H1 (cell line): ENCODE results near the gene FAM8A1. TPM values are rescaled to one million over a fixed set of nuclear protein-coding genes. Genes with fewer than 3 reads are reported as not detected.

Experiments used
- BCL11A ChIP-seq, 2 experiments: IDR thresholded peaks; one replicate each; pipeline ENCODE4 v1.6.1; 2011; ENCODE audit warnings: low read depth in 2 of 2, low read length in 2 of 2, mild to moderate bottlenecking in 2 of 2
- EZH2 ChIP-seq: fragments of 200-600 bp; sonication (generic); IDR thresholded peaks from 2 replicates; pipeline ENCODE4 v1.7.1; 2012; ENCODE audit warnings: low read depth, mild to moderate bottlenecking, moderate library complexity, low read length, inconsistent platforms; ENCODE audit not compliant: severe bottlenecking
- JUND ChIP-seq: IDR thresholded peaks from 2 replicates; pipeline ENCODE4 v1.6.1; 2011; ENCODE audit warnings: mild to moderate bottlenecking, improper control_type of control experiment, low read length
- RAD21 ChIP-seq, 2 experiments: IDR thresholded peaks in 1 of 2; conservative IDR thresholded peaks in 1 of 2; 2 replicates each; pipeline ENCODE4 v1.6.1; 2011; ENCODE audit warnings: low read depth in 2 of 2, low read length in 2 of 2, improper control_type of control experiment in 1 of 2, inconsistent platforms in 1 of 2, mild to moderate bottlenecking in 1 of 2, moderate library complexity in 1 of 2
- polyA plus RNA-seq, 7 experiments: library from polyadenylated mRNA; depleted of rRNA in 3 of 7; stranded (reverse) in 5 of 7; unstranded in 2 of 7; fragments of >200 nt in 5 of 7; fragments of 200-250 nt in 2 of 7; gene quantifications; 1 replicate in 5 of 7; 2 replicates in 1 of 7; 4 replicates in 1 of 7; pipeline versions ENCODE4 v1.2.1 to v1.2.3, GENCODE V29; 2011 to 2013; ENCODE audit warnings: missing spikeins in 2 of 7, mixed read lengths in 2 of 7
- total RNA-seq: library from RNA; stranded (reverse); fragmentation: NEBNext Ultra II Directional; extraction: Animal tissue kit (Norgen Biotek cat#: 25700); gene quantifications from 2 replicates; pipeline ENCODE4 v1.2.1, GENCODE V29; 2021
- TF ChIP-seq, protein P1 (sequence below): fragments of 300-600 bp; sonication (generic); IDR thresholded peaks from 2 replicates; pipeline ENCODE4 v1.7.1; 2012; ENCODE audit warnings: low read length, moderate library complexity, mild to moderate bottlenecking, inconsistent platforms; ENCODE audit not compliant: insufficient replicate concordance
- TF ChIP-seq, protein P2 (sequence below): IDR thresholded peaks from 2 replicates; pipeline ENCODE4 v1.6.1; 2012; ENCODE audit warnings: inconsistent platforms

Gene FAM8A1
- total and polyA plus RNA-seq, 2 of the 8 experiments (the other 6 are each of a cell fraction or from before 2014, with no cell fraction given): 3.4 to 9.2 TPM

DNA sequence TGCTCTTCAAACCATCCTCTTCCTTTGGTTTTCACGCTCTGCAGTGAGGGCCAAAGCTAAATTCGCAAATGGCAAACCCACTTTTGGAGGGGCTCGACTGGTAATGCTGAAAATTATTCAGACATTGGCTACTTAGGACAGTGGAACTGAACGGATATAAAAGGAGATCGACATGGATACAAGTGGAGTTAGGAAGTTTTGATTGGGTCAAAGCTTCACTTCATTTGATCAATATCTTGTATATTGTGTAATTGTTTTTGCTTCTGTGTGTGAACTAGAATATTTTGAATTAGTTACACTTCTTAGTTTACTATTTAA is 1.2 kb downstream of the FAM8A1 start (continued):
- TF ChIP-seq, protein P1, sequence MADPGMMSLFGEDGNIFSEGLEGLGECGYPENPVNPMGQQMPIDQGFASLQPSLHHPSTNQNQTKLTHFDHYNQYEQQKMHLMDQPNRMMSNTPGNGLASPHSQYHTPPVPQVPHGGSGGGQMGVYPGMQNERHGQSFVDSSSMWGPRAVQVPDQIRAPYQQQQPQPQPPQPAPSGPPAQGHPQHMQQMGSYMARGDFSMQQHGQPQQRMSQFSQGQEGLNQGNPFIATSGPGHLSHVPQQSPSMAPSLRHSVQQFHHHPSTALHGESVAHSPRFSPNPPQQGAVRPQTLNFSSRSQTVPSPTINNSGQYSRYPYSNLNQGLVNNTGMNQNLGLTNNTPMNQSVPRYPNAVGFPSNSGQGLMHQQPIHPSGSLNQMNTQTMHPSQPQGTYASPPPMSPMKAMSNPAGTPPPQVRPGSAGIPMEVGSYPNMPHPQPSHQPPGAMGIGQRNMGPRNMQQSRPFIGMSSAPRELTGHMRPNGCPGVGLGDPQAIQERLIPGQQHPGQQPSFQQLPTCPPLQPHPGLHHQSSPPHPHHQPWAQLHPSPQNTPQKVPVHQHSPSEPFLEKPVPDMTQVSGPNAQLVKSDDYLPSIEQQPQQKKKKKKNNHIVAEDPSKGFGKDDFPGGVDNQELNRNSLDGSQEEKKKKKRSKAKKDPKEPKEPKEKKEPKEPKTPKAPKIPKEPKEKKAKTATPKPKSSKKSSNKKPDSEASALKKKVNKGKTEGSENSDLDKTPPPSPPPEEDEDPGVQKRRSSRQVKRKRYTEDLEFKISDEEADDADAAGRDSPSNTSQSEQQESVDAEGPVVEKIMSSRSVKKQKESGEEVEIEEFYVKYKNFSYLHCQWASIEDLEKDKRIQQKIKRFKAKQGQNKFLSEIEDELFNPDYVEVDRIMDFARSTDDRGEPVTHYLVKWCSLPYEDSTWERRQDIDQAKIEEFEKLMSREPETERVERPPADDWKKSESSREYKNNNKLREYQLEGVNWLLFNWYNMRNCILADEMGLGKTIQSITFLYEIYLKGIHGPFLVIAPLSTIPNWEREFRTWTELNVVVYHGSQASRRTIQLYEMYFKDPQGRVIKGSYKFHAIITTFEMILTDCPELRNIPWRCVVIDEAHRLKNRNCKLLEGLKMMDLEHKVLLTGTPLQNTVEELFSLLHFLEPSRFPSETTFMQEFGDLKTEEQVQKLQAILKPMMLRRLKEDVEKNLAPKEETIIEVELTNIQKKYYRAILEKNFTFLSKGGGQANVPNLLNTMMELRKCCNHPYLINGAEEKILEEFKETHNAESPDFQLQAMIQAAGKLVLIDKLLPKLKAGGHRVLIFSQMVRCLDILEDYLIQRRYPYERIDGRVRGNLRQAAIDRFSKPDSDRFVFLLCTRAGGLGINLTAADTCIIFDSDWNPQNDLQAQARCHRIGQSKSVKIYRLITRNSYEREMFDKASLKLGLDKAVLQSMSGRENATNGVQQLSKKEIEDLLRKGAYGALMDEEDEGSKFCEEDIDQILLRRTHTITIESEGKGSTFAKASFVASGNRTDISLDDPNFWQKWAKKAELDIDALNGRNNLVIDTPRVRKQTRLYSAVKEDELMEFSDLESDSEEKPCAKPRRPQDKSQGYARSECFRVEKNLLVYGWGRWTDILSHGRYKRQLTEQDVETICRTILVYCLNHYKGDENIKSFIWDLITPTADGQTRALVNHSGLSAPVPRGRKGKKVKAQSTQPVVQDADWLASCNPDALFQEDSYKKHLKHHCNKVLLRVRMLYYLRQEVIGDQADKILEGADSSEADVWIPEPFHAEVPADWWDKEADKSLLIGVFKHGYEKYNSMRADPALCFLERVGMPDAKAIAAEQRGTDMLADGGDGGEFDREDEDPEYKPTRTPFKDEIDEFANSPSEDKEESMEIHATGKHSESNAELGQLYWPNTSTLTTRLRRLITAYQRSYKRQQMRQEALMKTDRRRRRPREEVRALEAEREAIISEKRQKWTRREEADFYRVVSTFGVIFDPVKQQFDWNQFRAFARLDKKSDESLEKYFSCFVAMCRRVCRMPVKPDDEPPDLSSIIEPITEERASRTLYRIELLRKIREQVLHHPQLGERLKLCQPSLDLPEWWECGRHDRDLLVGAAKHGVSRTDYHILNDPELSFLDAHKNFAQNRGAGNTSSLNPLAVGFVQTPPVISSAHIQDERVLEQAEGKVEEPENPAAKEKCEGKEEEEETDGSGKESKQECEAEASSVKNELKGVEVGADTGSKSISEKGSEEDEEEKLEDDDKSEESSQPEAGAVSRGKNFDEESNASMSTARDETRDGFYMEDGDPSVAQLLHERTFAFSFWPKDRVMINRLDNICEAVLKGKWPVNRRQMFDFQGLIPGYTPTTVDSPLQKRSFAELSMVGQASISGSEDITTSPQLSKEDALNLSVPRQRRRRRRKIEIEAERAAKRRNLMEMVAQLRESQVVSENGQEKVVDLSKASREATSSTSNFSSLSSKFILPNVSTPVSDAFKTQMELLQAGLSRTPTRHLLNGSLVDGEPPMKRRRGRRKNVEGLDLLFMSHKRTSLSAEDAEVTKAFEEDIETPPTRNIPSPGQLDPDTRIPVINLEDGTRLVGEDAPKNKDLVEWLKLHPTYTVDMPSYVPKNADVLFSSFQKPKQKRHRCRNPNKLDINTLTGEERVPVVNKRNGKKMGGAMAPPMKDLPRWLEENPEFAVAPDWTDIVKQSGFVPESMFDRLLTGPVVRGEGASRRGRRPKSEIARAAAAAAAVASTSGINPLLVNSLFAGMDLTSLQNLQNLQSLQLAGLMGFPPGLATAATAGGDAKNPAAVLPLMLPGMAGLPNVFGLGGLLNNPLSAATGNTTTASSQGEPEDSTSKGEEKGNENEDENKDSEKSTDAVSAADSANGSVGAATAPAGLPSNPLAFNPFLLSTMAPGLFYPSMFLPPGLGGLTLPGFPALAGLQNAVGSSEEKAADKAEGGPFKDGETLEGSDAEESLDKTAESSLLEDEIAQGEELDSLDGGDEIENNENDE: no peak
- TF ChIP-seq EZH2 (no peak), RAD21 (IDR thresholded peaks at IDR 0.05 in 1 of 2, conservative IDR thresholded peaks at IDR 0.05 in 1 of 2; ENCODE audit: low read depth in 2 of 2, low read length in 2 of 2) (no peak), JUND (no peak), BCL11A (IDR thresholded peaks at IDR 0.05; ENCODE audit: low read depth in 2 of 2, low read length in 2 of 2) (no peak)
- TF ChIP-seq, protein P2, sequence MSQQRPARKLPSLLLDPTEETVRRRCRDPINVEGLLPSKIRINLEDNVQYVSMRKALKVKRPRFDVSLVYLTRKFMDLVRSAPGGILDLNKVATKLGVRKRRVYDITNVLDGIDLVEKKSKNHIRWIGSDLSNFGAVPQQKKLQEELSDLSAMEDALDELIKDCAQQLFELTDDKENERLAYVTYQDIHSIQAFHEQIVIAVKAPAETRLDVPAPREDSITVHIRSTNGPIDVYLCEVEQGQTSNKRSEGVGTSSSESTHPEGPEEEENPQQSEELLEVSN: no peak
